ENCODE measurements around the gene LMX1B.

GRCh38 chr9:126587187-126588185 is 26.2 kb upstream of the LMX1B start:
- TF ChIP-seq ESRRG (CRISPR knock-in tag; IDR thresholded peaks at IDR 0.05): no peak
- no peak for TF ChIP-seq PATZ1 (CRISPR knock-in tag; IDR thresholded peaks at IDR 0.05; ENCODE audit: borderline replicate concordance)
- TF ChIP-seq TOX (CRISPR knock-in tag; IDR thresholded peaks at IDR 0.05; ENCODE audit: borderline replicate concordance): no peak
- no peak for TF ChIP-seq CREB5 (CRISPR knock-in tag; IDR thresholded peaks at IDR 0.05; ENCODE audit: low read depth)
- TF ChIP-seq ISL1 (CRISPR knock-in tag; IDR thresholded peaks at IDR 0.05): no peak
- TF ChIP-seq TSHZ2 (CRISPR knock-in tag; IDR thresholded peaks at IDR 0.05): no peak
- TF ChIP-seq ZFP3 (CRISPR knock-in tag; IDR thresholded peaks at IDR 0.05): no peak
- TF ChIP-seq TCF4 (CRISPR knock-in tag; IDR thresholded peaks at IDR 0.05; ENCODE audit: borderline replicate concordance): no peak
- no peak for TF ChIP-seq OSR1 (CRISPR knock-in tag; IDR thresholded peaks at IDR 0.05)
- TF ChIP-seq GLIS3 (CRISPR knock-in tag; IDR thresholded peaks at IDR 0.05): no peak
- no peak for TF ChIP-seq POU6F1 (CRISPR knock-in tag; IDR thresholded peaks at IDR 0.05; ENCODE audit: borderline replicate concordance, low read depth)
- no peak for TF ChIP-seq RARB (CRISPR knock-in tag; IDR thresholded peaks at IDR 0.05)

All from SK-N-SH treated with all-trans-retinoic acid at 6 μM for 48 hours (cell line).